H1 (cell line): Measurements from ENCODE around the gene PRAMEF18. TPM values are rescaled to one million over a fixed set of nuclear protein-coding genes. Genes with fewer than 3 reads are reported as not detected.

Experiments
- CTCF ChIA-PET: fragments of 300-600 bp; sonication (Branson Sonifier 250); formaldehyde crosslinking; loops from one replicate; lab custom pipeline; 2021; ENCODE audit not compliant: partially characterized antibody; lab: Charles Lee
- POLR2A ChIA-PET: fragments of 300-600 bp; sonication (Branson Sonifier 250); formaldehyde crosslinking; loops from one replicate; lab custom pipeline; 2021; ENCODE audit warnings: inconsistent platforms; ENCODE audit not compliant: partially characterized antibody; lab: Charles Lee
- DNase-seq, 2 experiments: peaks; one replicate each; pipeline versions ENCODE4 v3.0.0 to v3.0.0-alpha.2; 2010 to 2022; ENCODE audit warnings: low spot score in 2 of 2, low read depth in 1 of 2, mixed read lengths in 1 of 2
- FAIRE-seq: peaks from 2 replicates; lab custom pipeline; 2011; peaks lifted over from hg19 to GRCh38; lab: Jason Lieb, UNC
- H2AFZ ChIP-seq: 2 replicates; pipeline ENCODE4 v1.8.1; 2012; ENCODE audit warnings: low read length, inconsistent platforms
- H2AK5ac ChIP-seq: 2 replicates; pipeline ENCODE4 v1.6.1; 2013; ENCODE audit warnings: low read depth, low read length
- H2BK120ac ChIP-seq: replicated peaks from 2 replicates; pipeline ENCODE3; 2013; ENCODE audit warnings: low read depth, low read length, inconsistent platforms
- H2BK12ac ChIP-seq: 2 replicates; pipeline ENCODE4 v1.6.1; 2013; ENCODE audit warnings: low read depth, low read length
- H2BK15ac ChIP-seq: 2 replicates; pipeline ENCODE4 v1.6.1; 2013; ENCODE audit warnings: low read length
- H2BK20ac ChIP-seq: 2 replicates; pipeline ENCODE4 v1.6.1; 2013; ENCODE audit warnings: low read length
- H2BK5ac ChIP-seq: 2 replicates; pipeline ENCODE4 v1.6.1; 2013; ENCODE audit warnings: low read depth, low read length
- H3K14ac ChIP-seq: 2 replicates; pipeline ENCODE4 v1.6.1; 2013; ENCODE audit warnings: inconsistent platforms; ENCODE audit not compliant: insufficient read length
- H3K18ac ChIP-seq: 2 replicates; pipeline ENCODE4 v1.6.1; 2013; ENCODE audit warnings: low read length; ENCODE audit errors: extremely low read depth
- H3K23ac ChIP-seq: 2 replicates; pipeline ENCODE4 v1.6.1; 2013; ENCODE audit warnings: inconsistent platforms; ENCODE audit not compliant: insufficient read length
- H3K23me2 ChIP-seq: 2 replicates; pipeline ENCODE4 v1.6.1; 2013; ENCODE audit warnings: low read depth, low read length
- H3K27ac ChIP-seq: 2 replicates; pipeline ENCODE4 v1.6.1; 2011; ENCODE audit warnings: low read depth, low read length, inconsistent platforms
- H3K27me3 ChIP-seq, 4 experiments: replicated peaks in 1 of 4; 1 replicate in 1 of 4; 2 replicates in 3 of 4; pipeline versions ENCODE4 v1.6.1 to v1.8.1; 2011 to 2013; ENCODE audit warnings: low read length in 3 of 4, mild to moderate bottlenecking in 3 of 4, inconsistent platforms in 2 of 4, mixed read lengths in 2 of 4, moderate library complexity in 1 of 4; ENCODE audit not compliant: control insufficient read depth in 3 of 4, insufficient read depth in 3 of 4; ENCODE audit errors: extremely low read depth in 1 of 4
- H3K36me3 ChIP-seq, 4 experiments: 2 replicates each; pipeline versions ENCODE4 v1.6.1 to v1.8.1; 2011 to 2013; ENCODE audit warnings: mild to moderate bottlenecking in 4 of 4, low read length in 3 of 4, moderate library complexity in 2 of 4, control low read depth in 1 of 4, inconsistent platforms in 1 of 4; ENCODE audit not compliant: insufficient read depth in 4 of 4, control insufficient read depth in 2 of 4
- H3K4ac ChIP-seq: replicated peaks from 2 replicates; pipeline ENCODE3; 2013; ENCODE audit warnings: low read length, low read depth, mixed read lengths, inconsistent platforms; ENCODE audit not compliant: insufficient read length
- H3K4me1 ChIP-seq, 4 experiments: replicated peaks in 1 of 4; 1 replicate in 1 of 4; 2 replicates in 3 of 4; pipeline versions ENCODE4 v1.6.1 to v1.8.1; 2011 to 2013; ENCODE audit warnings: low read length in 3 of 4, inconsistent platforms in 2 of 4, mixed read lengths in 1 of 4; ENCODE audit not compliant: insufficient read depth in 4 of 4, control insufficient read depth in 3 of 4
- H3K4me2 ChIP-seq, 2 experiments: 2 replicates each; pipeline versions ENCODE4 v1.6.1 to v1.8.1; 2011 to 2013; ENCODE audit warnings: low read depth in 2 of 2, low read length in 2 of 2, control low read depth in 1 of 2, inconsistent platforms in 1 of 2, mild to moderate bottlenecking in 1 of 2; ENCODE audit not compliant: insufficient read depth in 1 of 2
- H3K4me3 ChIP-seq, 4 experiments: fragments of 200-600, 300-600 bp in 1 of 4; sonication (generic), shearing (Covaris generic), sonication (Bioruptor Twin) in 1 of 4; 2 replicates each; pipeline versions ENCODE4 v1.5.1 to v1.8.1; 2011 to 2016; ENCODE audit warnings: low read length in 4 of 4, low read depth in 3 of 4, control low read depth in 2 of 4, inconsistent platforms in 2 of 4, mild to moderate bottlenecking in 2 of 4, mixed read lengths in 1 of 4, moderate library complexity in 1 of 4; ENCODE audit not compliant: insufficient read depth in 2 of 4; ENCODE audit errors: extremely low read depth in 1 of 4
- H3K56ac ChIP-seq: replicated peaks from 2 replicates; pipeline ENCODE3; 2013; ENCODE audit warnings: low read depth, mild to moderate bottlenecking, mixed read lengths, low read length, inconsistent platforms; ENCODE audit not compliant: insufficient read length
- H3K79me1 ChIP-seq: 2 replicates; pipeline ENCODE4 v1.6.1; 2013; ENCODE audit warnings: low read depth, low read length, control low read depth
- H3K79me2 ChIP-seq, 2 experiments: 2 replicates each; pipeline versions ENCODE4 v1.6.1 to v1.8.1; 2012 to 2013; ENCODE audit warnings: low read length in 2 of 2, mild to moderate bottlenecking in 2 of 2, inconsistent platforms in 1 of 2; ENCODE audit not compliant: insufficient read depth in 2 of 2, control insufficient read depth in 1 of 2
- H3K9ac ChIP-seq, 4 experiments: replicated peaks in 1 of 4; 1 replicate in 1 of 4; 2 replicates in 3 of 4; pipeline versions ENCODE4 v1.6.1 to v1.8.1; 2011 to 2013; ENCODE audit warnings: low read depth in 3 of 4, low read length in 3 of 4, control low read depth in 2 of 4, mild to moderate bottlenecking in 2 of 4, moderate library complexity in 2 of 4, inconsistent platforms in 1 of 4; ENCODE audit errors: extremely low read depth in 1 of 4
- H3K9me3 ChIP-seq, 2 experiments: 2 replicates each; pipeline versions ENCODE4 v1.6.1 to v1.8.1; 2012 to 2013; ENCODE audit warnings: mild to moderate bottlenecking in 2 of 2, moderate library complexity in 2 of 2, control low read depth in 1 of 2, inconsistent platforms in 1 of 2, low read depth in 1 of 2, low read length in 1 of 2, mixed read lengths in 1 of 2; ENCODE audit not compliant: insufficient read depth in 2 of 2
- H4K20me1 ChIP-seq, 2 experiments: replicated peaks in 1 of 2; 2 replicates each; pipeline versions ENCODE3 to v1.8.1; 2011 to 2013; ENCODE audit warnings: inconsistent platforms in 2 of 2, low read length in 2 of 2, mild to moderate bottlenecking in 1 of 2; ENCODE audit not compliant: insufficient read depth in 2 of 2, control insufficient read depth in 1 of 2
- H4K5ac ChIP-seq: 2 replicates; pipeline ENCODE4 v1.6.1; 2013; ENCODE audit warnings: low read length, low read depth, mixed read lengths, inconsistent platforms; ENCODE audit not compliant: insufficient read length
- H4K8ac ChIP-seq: 2 replicates; pipeline ENCODE4 v1.8.0; 2013; ENCODE audit warnings: mild to moderate bottlenecking, moderate library complexity, low read length, inconsistent platforms; ENCODE audit not compliant: insufficient read depth; ENCODE audit errors: extremely low read depth
- H4K91ac ChIP-seq: replicated peaks from 2 replicates; pipeline ENCODE3; 2013; ENCODE audit warnings: low read length, mixed read lengths, inconsistent platforms; ENCODE audit not compliant: insufficient read length
- CBX8 ChIP-seq: fragments of 300-800, 300-1000 bp; sonication (generic); IDR thresholded peaks from 2 replicates; pipeline ENCODE4 v1.7.1; 2016; ENCODE audit warnings: low read depth, low read length, borderline replicate concordance
- CTCF ChIP-seq, 3 experiments: IDR thresholded peaks; 1 replicate in 2 of 3; 2 replicates in 1 of 3; pipeline versions ENCODE4 v1.5.1 to v1.6.1; 2011; ENCODE audit warnings: low read length in 3 of 3, mild to moderate bottlenecking in 3 of 3, inconsistent platforms in 2 of 3, low read depth in 1 of 3, moderate library complexity in 1 of 3; ENCODE audit not compliant: insufficient read depth in 1 of 3; ENCODE audit errors: control extremely low read depth in 1 of 3
- HDAC2 ChIP-seq, 2 experiments: fragments of 300-600 bp in 1 of 2; sonication (generic) in 1 of 2; IDR thresholded peaks; 2 replicates each; pipeline ENCODE4 v1.6.1; 2011 to 2012; ENCODE audit warnings: low read depth in 2 of 2, low read length in 2 of 2, mild to moderate bottlenecking in 2 of 2, moderate library complexity in 2 of 2, borderline replicate concordance in 1 of 2, inconsistent platforms in 1 of 2
- HDAC6 ChIP-seq: IDR thresholded peaks from one replicate; pipeline ENCODE4 v1.7.1; 2012; ENCODE audit warnings: low read depth, mild to moderate bottlenecking, inconsistent platforms, low read length, moderate library complexity
- MAX ChIP-seq: IDR thresholded peaks from 2 replicates; pipeline ENCODE4 v1.6.1; 2012; ENCODE audit warnings: inconsistent platforms
- NRF1 ChIP-seq: IDR thresholded peaks from 2 replicates; pipeline ENCODE4 v1.6.1; 2011; ENCODE audit warnings: mild to moderate bottlenecking, low read depth, low read length, improper control_type of control experiment
- RAD21 ChIP-seq, 2 experiments: IDR thresholded peaks in 1 of 2; conservative IDR thresholded peaks in 1 of 2; 2 replicates each; pipeline ENCODE4 v1.6.1; 2011; ENCODE audit warnings: low read depth in 2 of 2, low read length in 2 of 2, improper control_type of control experiment in 1 of 2, inconsistent platforms in 1 of 2, mild to moderate bottlenecking in 1 of 2, moderate library complexity in 1 of 2
- SAP30 ChIP-seq: fragments of 300-600 bp; sonication (generic); IDR thresholded peaks from 2 replicates; pipeline ENCODE4 v1.7.1; 2012; ENCODE audit warnings: low read length, moderate library complexity, mild to moderate bottlenecking, inconsistent platforms; ENCODE audit not compliant: insufficient read depth, insufficient replicate concordance
- TCF12 ChIP-seq: IDR thresholded peaks from 2 replicates; pipeline ENCODE4 v1.6.1; 2011; ENCODE audit warnings: low read depth, mild to moderate bottlenecking, low read length
- ZNF274 ChIP-seq: IDR thresholded peaks from 2 replicates; pipeline ENCODE4 v1.7.0; 2012; ENCODE audit warnings: low read length, borderline replicate concordance; ENCODE audit errors: extremely low read depth
- WGBS, 2 experiments: shearing (Covaris generic) in 1 of 2; methylation state at CpG; one replicate each; pipeline versions ENCODE4 v1.1.6 to v1.1.7; 2013 to 2015; ENCODE audit warnings: low lambda C conversion rate in 2 of 2, mixed read lengths in 2 of 2, inconsistent platforms in 1 of 2, low coverage in 1 of 2, missing lambda C conversion rate in 1 of 2; ENCODE audit not compliant: insufficient replicate concordance in 2 of 2, insufficient coverage in 1 of 2, insufficient read length in 1 of 2; ENCODE audit errors: extremely low coverage in 1 of 2, missing lambda C conversion rate in 1 of 2; 5-methylcytosine and 5-hydroxymethylcytosine counted together
- polyA plus RNA-seq, 7 experiments: library from polyadenylated mRNA; depleted of rRNA in 3 of 7; stranded (reverse) in 5 of 7; unstranded in 2 of 7; fragments of >200 nt in 5 of 7; fragments of 200-250 nt in 2 of 7; gene quantifications; 1 replicate in 5 of 7; 2 replicates in 1 of 7; 4 replicates in 1 of 7; pipeline versions ENCODE4 v1.2.1 to v1.2.3, GENCODE V29; 2011 to 2013; ENCODE audit warnings: missing spikeins in 2 of 7, mixed read lengths in 2 of 7
- total RNA-seq: library from RNA; stranded (reverse); fragmentation: NEBNext Ultra II Directional; extraction: Animal tissue kit (Norgen Biotek cat#: 25700); gene quantifications from 2 replicates; pipeline ENCODE4 v1.2.1, GENCODE V29; 2021

PRAMEF18 gene
- total and polyA plus RNA-seq, 2 of the 8 experiments (the other 6 are each of a cell fraction or from before 2014, with no cell fraction given), result not detected

GRCh38 chr1:13224480-13225060, 1.4 kb downstream of the PRAMEF18 start:
- no peak overlapping the region for H3K14ac ChIP-seq
- FAIRE-seq, result no peak
- TF ChIP-seq CTCF (IDR thresholded peaks at IDR 0.05; ENCODE audit: control extremely low read depth in 1 of 3, insufficient read depth in 1 of 3, low read depth in 1 of 3, low read length in 3 of 3) (no peak), HDAC2 (IDR thresholded peaks at IDR 0.05; ENCODE audit: borderline replicate concordance in 1 of 2, low read depth in 2 of 2, low read length in 2 of 2) (no peak), SAP30 (no peak), CBX8 (no peak), NRF1 (no peak), RAD21 (IDR thresholded peaks at IDR 0.05 in 1 of 2, conservative IDR thresholded peaks at IDR 0.05 in 1 of 2; ENCODE audit: low read depth in 2 of 2, low read length in 2 of 2) (no peak), MAX (no peak), HDAC6 (no peak), ZNF274 (no peak), TCF12 (no peak)

More at GRCh38 chr1:13224480-13225060, 1.4 kb downstream of the PRAMEF18 start:
- Histone ChIP-seq H2BK120ac (no peak overlapping the region), H3K4ac (no peak overlapping the region), H2AFZ (no peak overlapping the region), H3K27me3 (no peaks in the 10 kb centered on the region), H2BK5ac (no peak overlapping the region), H3K9ac (no peak overlapping the region), H2BK12ac (no peak overlapping the region), H3K79me2 (no peaks in the 10 kb centered on the region), H2BK20ac (no peak overlapping the region), H4K8ac (no peak overlapping the region), H3K27ac (no peak overlapping the region), H3K4me3 (no peak overlapping the region), H3K23me2 (no peaks in the 10 kb centered on the region), H3K4me1 (no peaks in the 10 kb centered on the region), H3K23ac (no peak overlapping the region), H4K5ac (no peak overlapping the region), H4K91ac (no peak overlapping the region), H3K4me2 (no peak overlapping the region), H3K79me1 (no peaks in the 10 kb centered on the region), H2AK5ac (no peak overlapping the region), H2BK15ac (no peak overlapping the region), H4K20me1 (no peaks in the 10 kb centered on the region), H3K36me3 (no peaks in the 10 kb centered on the region), H3K18ac (no peak overlapping the region), H3K56ac (no peak overlapping the region), H3K9me3 (peaks cover 30 to 46% of the 10 kb centered on the region in 2 experiments)
- CTCF ChIA-PET, result no interaction called here
- WGBS, 2 experiments, result 74% methylated on average over 5 of the region's 5 CpGs; no CpG with 5 or more reads in 1 of the 2 experiments
- peak in 1 of 2 experiments; percentile 10 for DNase-seq
- POLR2A ChIA-PET, result no interaction called here
